Suprapubic skin (tissue), 4 donors: ENCODE results near the gene AGAP1. TPM values are rescaled to one million over a fixed set of nuclear protein-coding genes. Genes with fewer than 3 reads are reported as not detected.
A peak's percentile ranks its signal among the peaks of the same experiment; 100 is the strongest.

Experiments used
- DNase-seq, 2 donors: peaks; one replicate each; pipeline ENCODE4 v3.0.0-alpha.2; 2019; ENCODE audit warnings: low spot score in 2 of 2
- H3K27ac ChIP-seq: fragments of 200-600 bp; sonication (generic); one replicate; pipeline ENCODE4 v1.5.1; 2019
- H3K27me3 ChIP-seq: fragments of 200-600 bp; sonication (generic); one replicate; pipeline ENCODE4 v1.5.1; 2019
- H3K36me3 ChIP-seq: fragments of 200-600 bp; sonication (generic); one replicate; pipeline ENCODE4 v1.5.1; 2019
- H3K4me1 ChIP-seq: fragments of 200-600 bp; sonication (generic); one replicate; pipeline ENCODE4 v1.5.1; 2019
- H3K4me3 ChIP-seq: fragments of 200-600 bp; sonication (generic); one replicate; pipeline ENCODE4 v1.5.1; 2019; ENCODE audit warnings: mild to moderate bottlenecking
- H3K9me3 ChIP-seq: fragments of 200-600 bp; sonication (generic); one replicate; pipeline ENCODE4 v1.5.1; 2019
- EP300 ChIP-seq: sonication (generic); formaldehyde crosslinking; IDR thresholded peaks from one replicate; pipeline ENCODE4 v1.6.1; 2017; ENCODE audit warnings: antibody characterized with exemption
- POLR2A ChIP-seq, 2 donors: fragments of 450-650 bp; IDR thresholded peaks; one replicate each; pipeline ENCODE4 v1.6.1; 2017; ENCODE audit warnings: antibody characterized with exemption in 2 of 2, mild to moderate bottlenecking in 2 of 2, moderate library complexity in 2 of 2
- POLR2AphosphoS5 ChIP-seq, 3 donors: sonication (generic); formaldehyde crosslinking; IDR thresholded peaks; one replicate each; pipeline ENCODE4 v1.6.1; 2017; ENCODE audit warnings: antibody characterized with exemption in 3 of 3
- WGBS: methylation state at CpG from one replicate; pipeline ENCODE4 v1.1.5; 2018; 5-methylcytosine and 5-hydroxymethylcytosine counted together
- total RNA-seq, 4 donors: library from RNA; depleted of rRNA; stranded (reverse); fragments of >200 nt; gene quantifications; one replicate each; pipeline ENCODE4 v1.1.0, GENCODE V29; 2016
- TF ChIP-seq, protein P1 (sequence below), 2 donors: fragments of 200-600 bp in 1 of 2; fragments of 450-650 bp in 1 of 2; sonication (generic) in 1 of 2; IDR thresholded peaks; one replicate each; pipeline ENCODE4 v1.5.1; 2016 to 2019; ENCODE audit warnings: antibody characterized with exemption in 2 of 2, mild to moderate bottlenecking in 1 of 2, moderate library complexity in 1 of 2

Gene AGAP1
- total RNA-seq, 4 donors from 2014 or later, result 14.1 to 30.7 (median 19.4) TPM

DNA sequence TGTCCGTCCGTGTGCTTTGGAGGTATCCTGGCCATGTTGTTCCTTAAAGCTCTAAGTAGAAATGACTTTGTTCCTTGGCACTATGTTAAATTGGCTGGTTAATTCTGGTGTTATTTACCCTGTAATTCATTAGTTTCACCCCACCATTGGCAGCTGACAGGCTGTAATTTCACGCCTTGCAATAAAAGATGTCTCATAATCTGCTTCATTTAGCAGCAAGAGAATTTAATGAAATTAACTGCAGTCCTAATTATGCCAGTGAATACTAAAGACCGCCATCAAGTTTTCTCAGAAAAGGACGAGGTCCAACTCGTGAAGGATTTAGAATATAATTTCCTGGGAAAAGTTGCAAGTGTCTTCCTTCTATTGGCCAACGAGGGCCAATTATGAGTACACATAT is 355.1 kb downstream of the AGAP1 start:
- no peaks in the 10 kb centered on the region for H3K36me3 ChIP-seq
- TF ChIP-seq POLR2AphosphoS5 (IDR thresholded peaks at IDR 0.05), result no peak
- no peak for TF ChIP-seq EP300
- TF ChIP-seq, protein P1, sequence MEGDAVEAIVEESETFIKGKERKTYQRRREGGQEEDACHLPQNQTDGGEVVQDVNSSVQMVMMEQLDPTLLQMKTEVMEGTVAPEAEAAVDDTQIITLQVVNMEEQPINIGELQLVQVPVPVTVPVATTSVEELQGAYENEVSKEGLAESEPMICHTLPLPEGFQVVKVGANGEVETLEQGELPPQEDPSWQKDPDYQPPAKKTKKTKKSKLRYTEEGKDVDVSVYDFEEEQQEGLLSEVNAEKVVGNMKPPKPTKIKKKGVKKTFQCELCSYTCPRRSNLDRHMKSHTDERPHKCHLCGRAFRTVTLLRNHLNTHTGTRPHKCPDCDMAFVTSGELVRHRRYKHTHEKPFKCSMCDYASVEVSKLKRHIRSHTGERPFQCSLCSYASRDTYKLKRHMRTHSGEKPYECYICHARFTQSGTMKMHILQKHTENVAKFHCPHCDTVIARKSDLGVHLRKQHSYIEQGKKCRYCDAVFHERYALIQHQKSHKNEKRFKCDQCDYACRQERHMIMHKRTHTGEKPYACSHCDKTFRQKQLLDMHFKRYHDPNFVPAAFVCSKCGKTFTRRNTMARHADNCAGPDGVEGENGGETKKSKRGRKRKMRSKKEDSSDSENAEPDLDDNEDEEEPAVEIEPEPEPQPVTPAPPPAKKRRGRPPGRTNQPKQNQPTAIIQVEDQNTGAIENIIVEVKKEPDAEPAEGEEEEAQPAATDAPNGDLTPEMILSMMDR (IDR thresholded peaks at IDR 0.05), result no peak
- no peak for TF ChIP-seq POLR2A (IDR thresholded peaks at IDR 0.05)
- H3K9me3 ChIP-seq, result no peaks in the 10 kb centered on the region
- WGBS, result 91% methylated on average over 7 of the region's 7 CpGs
- H3K27ac ChIP-seq, result no peak overlapping the region
- H3K4me3 ChIP-seq, result no peak overlapping the region
- H3K27me3 ChIP-seq, result no peaks in the 10 kb centered on the region
- no peak for DNase-seq
- H3K4me1 ChIP-seq, result no peaks in the 10 kb centered on the region

DNA sequence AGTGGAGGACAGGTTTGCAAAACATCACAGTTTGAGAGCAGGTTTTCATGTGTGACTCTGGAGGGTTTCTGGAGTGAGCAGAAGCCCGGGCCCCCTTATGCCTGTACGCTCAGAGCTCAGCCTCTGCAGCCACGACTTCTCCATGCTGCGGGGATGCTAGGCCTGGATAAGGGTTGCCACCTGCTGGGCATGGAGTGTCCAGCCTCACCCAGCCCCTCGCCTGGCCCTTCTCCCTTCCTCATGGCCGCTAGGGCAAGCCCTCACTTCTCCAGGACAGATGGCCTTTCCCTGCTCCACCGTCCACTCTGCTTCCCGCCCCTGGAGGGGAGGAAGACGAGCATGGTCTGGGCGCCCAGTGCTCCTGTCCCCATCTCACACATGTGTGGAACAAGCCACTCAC is 355.6 kb downstream of the AGAP1 start:
- 94% methylated on average over 7 of the region's 10 CpGs for WGBS
- Histone ChIP-seq H3K4me3 (no peak overlapping the region), H3K27ac (no peak overlapping the region), H3K36me3 (no peaks in the 10 kb centered on the region), H3K4me1 (no peaks in the 10 kb centered on the region), H3K27me3 (no peaks in the 10 kb centered on the region), H3K9me3 (no peaks in the 10 kb centered on the region)
- TF ChIP-seq, protein P1 (IDR thresholded peaks at IDR 0.05), result no peak
- TF ChIP-seq EP300 (no peak), POLR2A (IDR thresholded peaks at IDR 0.05) (no peak), POLR2AphosphoS5 (IDR thresholded peaks at IDR 0.05) (no peak)
- DNase-seq, result peak in 1 of 2 donors; percentile 40

DNA sequence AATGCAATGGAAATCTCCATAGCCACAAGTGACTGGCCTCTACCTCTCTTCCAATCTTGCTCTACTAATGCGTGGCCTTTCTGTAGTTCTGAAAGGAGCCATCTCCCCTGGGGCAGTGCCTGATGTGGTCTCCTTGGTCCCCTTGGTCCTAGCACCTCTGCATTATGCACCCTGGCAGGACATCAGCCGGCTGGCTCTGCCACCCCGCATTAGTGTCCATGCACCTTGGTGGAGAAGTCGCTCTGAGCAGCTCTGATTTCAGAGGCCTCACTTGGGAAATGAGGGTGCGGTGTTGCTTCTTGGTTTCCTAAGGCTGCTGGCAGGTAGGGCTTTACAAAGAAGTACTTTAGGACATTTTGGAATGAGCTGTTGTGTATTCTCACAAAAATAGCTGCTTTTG is 356.4 kb downstream of the AGAP1 start:
- DNase-seq, result no peak

DNA sequence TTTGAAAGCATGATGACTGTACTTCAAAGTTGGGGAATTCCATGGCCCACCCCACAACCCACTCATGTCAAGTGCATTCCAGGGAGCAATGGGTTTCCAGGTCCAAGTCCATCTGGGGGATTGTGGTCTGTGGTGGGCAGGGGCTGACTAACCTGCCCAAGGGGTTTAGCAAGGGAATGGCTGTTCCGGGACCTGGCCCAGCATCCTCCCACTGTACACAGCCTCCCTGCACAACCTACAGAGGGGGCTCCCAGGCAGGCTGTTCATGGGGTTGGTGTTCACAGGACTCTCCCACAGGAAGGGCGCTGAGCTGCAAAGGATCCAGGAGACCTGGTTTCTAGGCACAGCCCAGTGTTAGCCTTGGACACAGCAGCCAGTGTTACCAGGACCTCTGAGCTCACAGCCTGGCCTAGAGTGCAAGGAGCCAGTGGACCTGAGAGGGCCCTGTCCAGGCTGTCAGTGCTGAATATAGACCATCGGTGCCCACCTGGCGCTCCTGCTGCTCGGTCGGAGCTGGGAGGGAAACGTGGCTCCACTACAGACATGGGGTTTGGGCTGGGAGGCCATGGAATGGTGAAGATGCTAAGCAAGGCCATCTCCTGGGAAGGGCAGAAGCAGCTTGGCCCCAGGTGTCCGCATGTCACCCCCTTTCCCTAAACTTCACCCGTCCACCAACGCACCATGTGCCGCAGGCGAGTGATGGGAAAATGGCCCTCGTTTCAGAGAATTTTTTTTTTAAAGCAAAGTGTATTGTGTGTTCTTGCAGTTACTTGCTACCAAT is 357.1 kb downstream of the AGAP1 start:
- H3K36me3 ChIP-seq, result no peaks in the 10 kb centered on the region
- no peak overlapping the region for H3K27ac ChIP-seq
- WGBS, result 95% methylated on average over 13 of the region's 13 CpGs

More for the DNA sequence above, 356.4 kb downstream of the AGAP1 start:
- 71% methylated on average over 4 of the region's 5 CpGs for WGBS
- Histone ChIP-seq H3K36me3 (no peaks in the 10 kb centered on the region), H3K27me3 (no peaks in the 10 kb centered on the region), H3K27ac (no peak overlapping the region), H3K4me3 (no peak overlapping the region), H3K9me3 (no peaks in the 10 kb centered on the region), H3K4me1 (no peaks in the 10 kb centered on the region)
- TF ChIP-seq, protein P1 (IDR thresholded peaks at IDR 0.05), result no peak
- TF ChIP-seq POLR2AphosphoS5 (IDR thresholded peaks at IDR 0.05) (no peak), EP300 (no peak), POLR2A (IDR thresholded peaks at IDR 0.05) (no peak)

More for the DNA sequence above, 357.1 kb downstream of the AGAP1 start:
- H3K4me3 ChIP-seq, result no peak overlapping the region
- no peaks in the 10 kb centered on the region for H3K4me1 ChIP-seq
- no peaks in the 10 kb centered on the region for H3K27me3 ChIP-seq
- no peaks in the 10 kb centered on the region for H3K9me3 ChIP-seq
- DNase-seq, result no peak
- TF ChIP-seq POLR2A (IDR thresholded peaks at IDR 0.05), result no peak
- TF ChIP-seq, protein P1 (IDR thresholded peaks at IDR 0.05), result no peak
- no peak for TF ChIP-seq EP300
- TF ChIP-seq POLR2AphosphoS5 (IDR thresholded peaks at IDR 0.05), result no peak
